ENCODE results near the gene ZNF516.

The ZNF516 gene

DNA sequence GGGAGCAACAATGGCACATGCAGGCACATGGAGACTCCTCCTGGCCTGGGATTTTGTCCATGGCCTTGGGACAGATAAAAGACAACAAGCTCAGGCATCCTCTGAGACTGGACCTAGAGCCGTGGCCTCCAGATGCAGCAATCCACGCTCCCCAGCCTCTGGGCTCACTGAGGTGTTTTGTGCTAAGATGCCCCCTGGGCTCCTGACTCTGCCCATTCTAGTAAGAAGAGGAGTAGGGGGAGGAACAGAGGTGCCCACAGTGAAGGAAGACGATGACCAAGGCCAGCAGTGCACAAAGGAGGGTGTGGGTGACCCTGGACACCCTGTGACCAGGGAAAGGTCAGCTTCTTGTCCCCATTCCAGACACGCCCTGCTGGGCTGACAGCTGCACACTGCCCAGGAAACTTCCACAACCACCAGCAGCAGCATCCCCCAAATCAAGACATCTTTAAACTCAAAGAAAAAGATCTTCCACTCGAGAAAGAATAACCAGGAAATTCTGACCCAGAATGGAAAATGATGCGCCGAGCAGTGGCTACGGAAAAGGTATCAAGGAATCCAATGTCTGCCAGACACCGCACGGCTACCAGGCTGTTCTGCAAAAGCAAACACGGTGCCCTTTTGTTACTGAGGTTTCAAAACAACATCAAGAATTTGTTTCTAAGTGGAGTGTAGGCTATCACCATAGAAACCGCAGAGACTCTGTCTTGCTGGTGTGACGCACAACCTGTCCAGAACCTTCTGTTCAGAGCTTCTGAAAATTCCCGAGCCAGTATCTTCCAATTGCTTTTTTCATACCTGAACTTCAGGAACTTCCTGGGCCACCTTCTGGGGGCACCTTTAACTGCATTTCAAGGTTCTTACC lies 65.5 kb downstream of the ZNF516 start:
- H3K4me3 ChIP-seq (ENCODE audit: low read depth, low read length): no peak overlapping the region
- TF ChIP-seq, protein P1, sequence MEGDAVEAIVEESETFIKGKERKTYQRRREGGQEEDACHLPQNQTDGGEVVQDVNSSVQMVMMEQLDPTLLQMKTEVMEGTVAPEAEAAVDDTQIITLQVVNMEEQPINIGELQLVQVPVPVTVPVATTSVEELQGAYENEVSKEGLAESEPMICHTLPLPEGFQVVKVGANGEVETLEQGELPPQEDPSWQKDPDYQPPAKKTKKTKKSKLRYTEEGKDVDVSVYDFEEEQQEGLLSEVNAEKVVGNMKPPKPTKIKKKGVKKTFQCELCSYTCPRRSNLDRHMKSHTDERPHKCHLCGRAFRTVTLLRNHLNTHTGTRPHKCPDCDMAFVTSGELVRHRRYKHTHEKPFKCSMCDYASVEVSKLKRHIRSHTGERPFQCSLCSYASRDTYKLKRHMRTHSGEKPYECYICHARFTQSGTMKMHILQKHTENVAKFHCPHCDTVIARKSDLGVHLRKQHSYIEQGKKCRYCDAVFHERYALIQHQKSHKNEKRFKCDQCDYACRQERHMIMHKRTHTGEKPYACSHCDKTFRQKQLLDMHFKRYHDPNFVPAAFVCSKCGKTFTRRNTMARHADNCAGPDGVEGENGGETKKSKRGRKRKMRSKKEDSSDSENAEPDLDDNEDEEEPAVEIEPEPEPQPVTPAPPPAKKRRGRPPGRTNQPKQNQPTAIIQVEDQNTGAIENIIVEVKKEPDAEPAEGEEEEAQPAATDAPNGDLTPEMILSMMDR (IDR thresholded peaks at IDR 0.05; ENCODE audit: control insufficient read depth, extremely low read depth, insufficient read depth): no peak
- no peak for DNase-seq (ENCODE audit: low read depth)

GRCh38 chr18:76428396-76429261 lies 66.4 kb downstream of the ZNF516 start:
- H3K4me3 ChIP-seq (ENCODE audit: low read depth, low read length): no peak overlapping the region
- TF ChIP-seq, protein P1 (IDR thresholded peaks at IDR 0.05; ENCODE audit: control insufficient read depth, extremely low read depth, insufficient read depth): no peak
- no peak for DNase-seq (ENCODE audit: low read depth)

- no peak overlapping the region for H3K4me3 ChIP-seq (ENCODE audit: low read depth, low read length)
- TF ChIP-seq, protein P1 (IDR thresholded peaks at IDR 0.05; ENCODE audit: control insufficient read depth, extremely low read depth, insufficient read depth): peak; percentile 82
- no peak for DNase-seq (ENCODE audit: low read depth)
These were observed 68.2 kb downstream of the ZNF516 start for GRCh38 chr18:76426737-76427305.

DNA sequence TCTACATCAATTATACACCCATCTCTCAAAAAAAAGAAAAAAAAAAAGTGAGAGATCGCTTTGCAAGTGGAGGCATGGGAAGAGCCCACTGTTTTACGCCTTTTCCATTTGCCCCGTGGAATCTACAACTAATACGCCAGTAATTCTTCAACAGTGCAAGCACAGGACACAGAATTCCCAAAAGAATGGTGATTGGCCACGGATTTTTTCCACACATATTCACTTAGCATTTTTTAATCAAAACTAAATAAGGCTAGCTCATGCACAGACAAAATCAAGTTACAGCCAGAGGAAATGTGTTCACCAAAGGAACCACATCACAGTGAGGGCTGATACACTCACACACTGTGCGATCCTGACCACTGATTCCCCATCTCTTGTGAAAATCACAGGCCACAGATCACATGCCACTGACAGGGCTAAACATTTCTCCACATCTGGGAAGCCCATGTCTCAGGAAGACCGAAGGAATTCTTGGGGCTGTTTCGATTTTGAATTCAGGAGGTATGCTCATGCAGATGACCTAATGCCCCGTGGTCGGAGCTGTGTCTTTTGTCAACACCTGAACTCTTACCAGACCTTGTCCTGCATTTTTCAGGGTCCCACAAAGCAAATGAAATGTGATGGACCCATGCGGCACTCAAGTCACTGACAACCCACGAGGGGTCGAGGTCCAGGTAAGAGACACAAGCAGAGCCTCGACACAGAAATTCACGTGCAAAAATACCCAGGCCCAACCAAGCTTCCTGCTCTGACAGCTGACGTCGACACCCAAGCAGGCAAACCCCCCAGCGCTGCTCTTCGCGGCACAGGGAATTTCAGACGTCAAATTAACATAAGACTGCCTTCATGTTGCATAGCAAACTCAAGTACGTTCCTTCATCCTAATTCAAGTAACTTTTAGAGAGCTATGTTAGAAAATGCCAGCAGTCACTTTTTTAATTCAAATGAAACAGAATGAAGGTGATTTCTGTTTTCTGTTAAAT lies 69.6 kb downstream of the ZNF516 start:
- H3K4me3 ChIP-seq (ENCODE audit: low read depth, low read length): no peak overlapping the region
- DNase-seq (ENCODE audit: low read depth): no peak
- TF ChIP-seq, protein P1 (IDR thresholded peaks at IDR 0.05; ENCODE audit: control insufficient read depth, extremely low read depth, insufficient read depth): no peak

- TF ChIP-seq, protein P1 (IDR thresholded peaks at IDR 0.05; ENCODE audit: control insufficient read depth, extremely low read depth, insufficient read depth): no peak
- no peak for DNase-seq (ENCODE audit: low read depth)
- H3K4me3 ChIP-seq (ENCODE audit: low read depth, low read length): peak overlapping the region; percentile 49
These were observed 72.2 kb downstream of the ZNF516 start for GRCh38 chr18:76422838-76423237.

GRCh38 chr18:76422121-76422520 lies 72.9 kb downstream of the ZNF516 start:
- DNase-seq (ENCODE audit: low read depth): no peak
- no peak overlapping the region for H3K4me3 ChIP-seq (ENCODE audit: low read depth, low read length)
- TF ChIP-seq, protein P1 (IDR thresholded peaks at IDR 0.05; ENCODE audit: control insufficient read depth, extremely low read depth, insufficient read depth): no peak
